ENCODE results near the gene TRPM2.
A peak's percentile ranks its signal among the peaks of the same experiment; 100 is the strongest.

The TRPM2 gene

DNA sequence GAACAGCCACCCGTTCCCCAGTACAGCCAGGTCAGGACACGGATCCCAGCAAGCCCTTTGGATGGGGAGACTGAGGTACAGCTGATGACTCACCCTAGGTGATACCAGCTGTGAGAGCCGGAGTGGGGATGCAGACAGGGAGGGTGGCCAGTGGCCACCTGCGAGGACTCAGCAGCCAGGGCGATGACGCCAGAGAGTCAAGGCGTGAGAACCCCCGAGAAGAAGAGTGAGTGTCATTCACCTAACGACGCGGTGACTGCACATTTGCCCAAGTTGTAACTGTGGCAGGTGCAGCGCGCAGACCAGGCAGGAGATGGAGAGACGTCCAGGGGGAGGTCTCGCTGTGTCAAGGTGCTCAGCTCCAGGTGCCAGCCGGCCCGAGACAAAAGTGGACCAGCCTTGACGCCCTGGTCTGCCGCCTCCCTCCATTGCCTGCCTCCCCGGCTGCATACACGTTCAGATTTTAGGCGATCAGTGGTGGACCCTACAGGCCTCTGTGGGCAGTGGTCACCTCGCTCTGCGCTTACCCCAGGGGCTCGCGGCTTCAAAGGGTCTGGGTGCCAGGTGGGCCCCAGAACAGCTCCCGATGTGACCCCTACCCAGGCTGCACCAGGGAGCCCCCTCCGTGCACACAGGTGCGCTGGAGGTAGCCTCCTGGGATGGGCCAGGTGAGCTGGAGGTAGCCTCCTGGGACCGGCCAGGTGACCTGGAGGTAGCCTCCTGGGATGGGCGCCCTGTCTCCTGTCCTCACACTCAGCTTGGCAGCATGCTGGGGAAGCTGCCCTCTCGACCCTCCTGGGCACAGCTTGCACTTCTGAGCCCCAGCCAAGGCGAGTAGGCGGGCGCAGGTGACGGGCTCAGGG is 113.8 kb downstream of the TRPM2 start:
- DNase-seq: no peak

DNA sequence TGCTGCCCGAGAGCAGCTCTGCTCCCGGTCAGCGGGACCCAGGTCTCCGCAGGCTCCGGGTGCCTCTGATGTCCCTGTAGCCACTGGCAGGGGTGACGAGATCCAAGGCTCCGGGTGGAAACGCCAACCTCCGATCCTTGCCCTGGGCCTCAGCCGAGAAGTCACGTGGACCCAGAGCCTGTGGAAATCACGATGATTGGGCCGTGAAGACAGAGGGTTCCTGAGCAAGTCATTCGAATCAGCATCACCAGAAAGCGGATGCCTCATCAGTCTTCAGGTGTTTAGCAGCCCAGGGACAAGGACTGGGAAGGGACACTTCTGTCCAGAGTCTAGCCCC is 114.4 kb downstream of the TRPM2 start:
- DNase-seq: no peak

DNA sequence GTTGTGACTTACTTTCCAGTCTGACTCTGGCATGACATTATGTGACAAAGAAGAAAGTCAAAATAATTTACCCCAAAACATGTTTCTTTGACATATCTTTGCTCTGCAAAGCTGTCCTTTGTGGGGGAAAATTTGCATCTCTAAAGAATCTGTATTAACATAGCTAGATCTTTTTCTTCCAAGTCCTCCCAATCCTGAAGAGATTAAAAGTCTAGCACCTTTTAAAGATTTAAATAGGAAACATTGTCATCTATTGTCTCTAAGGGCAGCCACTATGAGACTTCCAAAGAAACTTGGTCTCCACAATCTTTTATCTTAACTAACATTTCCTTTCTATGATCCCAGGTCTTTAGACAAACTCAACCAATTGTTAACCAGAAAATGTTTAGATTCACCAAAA is 117.9 kb downstream of the TRPM2 start:
- DNase-seq: no peak

DNA sequence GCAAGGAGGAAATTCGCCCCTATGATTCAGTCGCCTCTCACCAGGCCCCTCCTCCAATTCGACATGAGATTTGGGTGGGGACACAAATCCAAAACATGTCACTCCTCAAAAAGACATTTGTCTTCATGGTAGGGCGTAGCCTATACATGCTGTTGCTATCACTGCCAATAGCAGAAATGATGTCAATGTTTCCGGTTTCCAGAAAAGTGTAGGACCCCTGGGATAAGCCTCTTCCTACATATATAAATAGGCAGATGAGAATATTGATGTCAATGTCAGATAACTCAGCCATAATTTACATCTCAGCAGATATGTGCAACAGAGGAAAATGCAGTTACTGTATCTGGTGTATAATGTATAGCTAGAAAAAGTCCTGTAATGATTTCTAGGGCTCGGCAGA is 118.6 kb downstream of the TRPM2 start:
- DNase-seq: no peak

DNA sequence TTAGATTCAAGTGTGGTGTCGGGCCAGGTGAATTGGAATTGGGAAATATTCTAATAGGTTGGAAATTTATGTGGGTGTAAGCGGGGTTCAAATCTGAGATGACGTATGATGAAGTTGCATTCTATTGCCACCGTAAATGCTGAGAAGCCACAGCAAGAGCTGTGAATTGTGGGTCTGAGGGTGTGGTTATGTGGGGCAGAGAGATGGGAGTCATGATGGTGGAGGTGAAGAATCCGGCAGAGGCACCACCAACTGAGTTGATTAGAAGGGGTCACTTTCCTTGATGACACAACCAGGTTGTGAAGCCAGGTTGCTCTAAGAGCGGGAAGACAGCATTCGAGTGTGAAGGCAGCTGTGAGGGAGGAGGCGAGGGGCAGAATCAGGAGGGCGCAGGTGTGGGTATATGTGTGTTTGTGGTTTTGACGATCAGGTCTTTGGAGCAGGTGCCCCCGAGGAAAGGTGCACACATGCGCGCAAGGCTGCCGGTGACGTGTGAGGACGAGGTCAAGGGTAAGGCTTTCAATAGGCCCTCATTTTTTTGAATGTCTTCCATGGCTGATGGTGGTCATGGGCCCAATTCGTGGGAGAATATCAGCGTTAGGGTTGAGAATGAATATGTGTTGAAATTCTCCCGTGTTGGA is 120.6 kb downstream of the TRPM2 start:
- no peak for DNase-seq

DNA sequence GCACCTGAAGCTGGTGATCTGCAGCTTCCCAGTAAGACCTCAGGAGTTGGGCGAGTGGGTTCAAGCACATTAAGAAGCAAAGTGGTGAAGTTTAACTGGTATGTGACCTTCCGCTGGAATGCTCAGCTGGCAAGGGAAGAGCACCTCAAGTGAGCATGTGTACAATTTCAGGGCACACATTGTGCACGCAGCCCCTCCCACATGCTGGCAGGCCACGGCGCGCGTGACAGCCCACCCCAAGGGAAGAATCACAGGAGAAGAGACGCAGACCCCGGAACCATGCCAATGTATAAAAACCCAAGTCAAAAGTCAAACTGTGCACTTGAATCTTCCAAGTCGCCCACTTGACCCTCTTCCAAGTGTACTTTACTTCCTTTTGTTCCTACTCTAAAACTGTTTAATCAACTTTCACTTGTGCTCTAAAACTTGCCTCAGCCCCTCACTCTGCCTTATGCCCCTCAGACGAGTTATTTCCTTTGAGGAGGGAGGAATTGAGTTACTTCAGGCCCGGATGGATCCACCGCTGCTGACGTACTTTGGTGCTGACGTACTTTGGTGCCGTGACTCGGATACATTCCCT is 121.9 kb downstream of the TRPM2 start:
- DNase-seq: no peak

DNA sequence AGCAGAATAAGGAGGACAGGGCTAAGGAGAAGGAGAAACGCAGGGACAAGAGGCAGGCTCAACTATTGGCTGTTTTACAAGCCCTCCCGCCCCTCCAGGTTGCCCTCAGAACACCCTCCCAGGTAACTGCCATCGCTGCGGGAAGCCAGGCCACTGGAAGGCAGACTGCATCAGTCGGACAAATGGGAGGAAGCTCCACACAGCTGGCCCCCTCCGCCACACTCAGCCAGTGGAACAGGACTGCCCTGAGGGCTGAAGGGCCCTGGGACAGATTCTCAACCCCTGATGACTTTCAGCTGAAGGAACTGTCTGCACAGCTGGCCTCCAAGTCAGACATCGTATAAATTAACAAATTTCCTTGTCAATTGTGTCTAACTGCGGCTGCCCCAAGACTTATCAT is 123.7 kb downstream of the TRPM2 start:
- DNase-seq: no peak

DNA sequence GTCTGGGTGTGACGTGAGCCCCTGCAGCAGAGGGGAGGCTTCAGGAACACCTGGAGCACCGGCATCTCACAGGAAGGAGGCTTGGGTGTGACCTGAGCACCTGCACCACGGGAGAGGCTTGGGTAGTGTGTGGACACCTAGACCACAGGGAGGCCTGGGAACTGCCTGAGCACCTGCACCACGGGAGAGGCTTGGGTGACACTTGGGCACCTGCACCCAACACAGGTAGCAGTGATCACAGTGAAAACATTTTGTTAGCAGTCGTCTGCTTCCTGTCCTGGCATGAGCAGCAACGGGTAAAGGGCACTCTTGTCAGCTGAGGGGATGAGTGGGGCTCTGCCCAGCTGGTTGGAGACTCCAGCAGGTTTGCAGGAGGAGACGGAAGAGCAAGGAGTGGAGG is 124.3 kb downstream of the TRPM2 start:
- no peak for DNase-seq

DNA sequence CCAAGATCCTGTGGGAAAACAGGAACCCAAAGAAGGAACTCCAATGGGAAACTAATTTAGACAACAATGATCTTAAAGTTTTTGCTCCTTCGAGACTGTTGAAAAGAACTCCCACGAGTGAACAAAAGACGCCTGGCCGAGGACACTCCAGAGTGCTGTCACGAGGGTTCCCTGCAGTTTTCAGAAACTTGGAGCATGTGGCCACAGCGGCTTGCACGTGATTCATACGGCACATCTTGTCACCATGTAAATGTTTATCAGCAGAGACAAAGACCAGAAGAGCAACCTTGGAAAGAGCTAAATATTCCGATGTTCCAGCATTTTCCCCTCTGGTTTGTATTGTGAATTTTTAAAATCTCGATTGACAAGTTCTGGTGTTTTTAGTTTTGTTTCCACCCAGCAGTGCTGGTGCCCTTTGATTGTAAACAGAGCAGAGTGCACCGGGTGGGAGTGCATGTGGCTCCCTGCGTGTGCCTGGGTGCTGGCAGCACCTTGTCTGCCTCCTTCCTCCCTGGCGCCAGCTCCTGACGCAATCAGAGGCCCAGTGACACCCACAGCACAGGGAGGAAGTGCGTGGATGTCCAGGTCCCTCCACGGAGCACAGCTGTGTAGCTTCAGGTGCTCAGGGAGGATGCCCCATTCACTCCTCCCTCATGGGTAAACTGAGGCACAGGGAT is 124.8 kb downstream of the TRPM2 start:
- no peak for DNase-seq

DNA sequence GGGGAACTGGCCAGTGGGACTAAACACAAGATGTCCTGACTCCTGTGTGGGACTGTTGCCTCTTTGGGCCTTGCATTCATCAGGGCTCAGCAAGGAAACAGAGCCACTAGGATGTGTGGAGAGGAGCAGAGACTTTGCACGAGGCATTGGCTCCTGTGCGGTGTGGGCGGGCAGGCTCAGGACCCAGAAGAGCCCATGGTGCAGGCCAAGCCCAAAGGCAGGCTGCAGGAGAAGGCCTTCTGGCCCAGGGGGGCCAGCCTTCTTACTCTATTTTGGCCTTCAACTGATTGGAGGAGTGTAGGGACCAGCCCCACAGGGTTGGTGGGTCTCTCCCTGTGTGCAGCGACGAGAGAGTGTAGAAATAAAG is 125.4 kb downstream of the TRPM2 start:
- no peak for DNase-seq

DNA sequence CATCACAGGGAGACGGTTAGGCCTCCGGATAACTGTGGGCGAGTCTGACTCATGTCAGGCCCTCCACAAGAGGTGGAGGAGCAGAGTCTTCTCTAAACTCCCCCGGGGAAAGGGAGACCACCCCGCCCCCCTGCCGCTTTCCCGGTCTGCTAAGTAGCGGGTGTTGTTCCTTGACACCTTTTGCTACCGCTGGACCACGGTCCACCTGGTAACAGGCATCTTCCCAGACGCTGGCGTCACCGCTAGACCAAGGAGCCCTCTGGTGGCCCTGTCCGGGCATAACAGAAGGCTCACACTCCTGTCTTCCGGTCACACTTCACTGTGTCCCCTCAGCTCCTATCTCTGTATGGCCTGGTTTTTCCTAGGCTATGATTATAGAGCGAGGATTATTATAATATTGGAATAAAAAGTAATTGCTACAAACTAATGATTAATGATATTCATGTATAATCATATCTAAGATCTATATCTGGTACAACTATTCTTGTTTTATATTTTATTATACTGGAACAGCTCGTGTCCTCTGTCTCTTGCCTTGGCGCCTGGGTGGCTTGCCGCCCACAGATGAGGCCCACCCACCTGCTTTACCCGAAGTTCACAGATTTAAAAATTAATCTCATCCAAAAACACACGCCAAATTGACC is 126.3 kb downstream of the TRPM2 start:
- peak; percentile 48 for DNase-seq

DNA sequence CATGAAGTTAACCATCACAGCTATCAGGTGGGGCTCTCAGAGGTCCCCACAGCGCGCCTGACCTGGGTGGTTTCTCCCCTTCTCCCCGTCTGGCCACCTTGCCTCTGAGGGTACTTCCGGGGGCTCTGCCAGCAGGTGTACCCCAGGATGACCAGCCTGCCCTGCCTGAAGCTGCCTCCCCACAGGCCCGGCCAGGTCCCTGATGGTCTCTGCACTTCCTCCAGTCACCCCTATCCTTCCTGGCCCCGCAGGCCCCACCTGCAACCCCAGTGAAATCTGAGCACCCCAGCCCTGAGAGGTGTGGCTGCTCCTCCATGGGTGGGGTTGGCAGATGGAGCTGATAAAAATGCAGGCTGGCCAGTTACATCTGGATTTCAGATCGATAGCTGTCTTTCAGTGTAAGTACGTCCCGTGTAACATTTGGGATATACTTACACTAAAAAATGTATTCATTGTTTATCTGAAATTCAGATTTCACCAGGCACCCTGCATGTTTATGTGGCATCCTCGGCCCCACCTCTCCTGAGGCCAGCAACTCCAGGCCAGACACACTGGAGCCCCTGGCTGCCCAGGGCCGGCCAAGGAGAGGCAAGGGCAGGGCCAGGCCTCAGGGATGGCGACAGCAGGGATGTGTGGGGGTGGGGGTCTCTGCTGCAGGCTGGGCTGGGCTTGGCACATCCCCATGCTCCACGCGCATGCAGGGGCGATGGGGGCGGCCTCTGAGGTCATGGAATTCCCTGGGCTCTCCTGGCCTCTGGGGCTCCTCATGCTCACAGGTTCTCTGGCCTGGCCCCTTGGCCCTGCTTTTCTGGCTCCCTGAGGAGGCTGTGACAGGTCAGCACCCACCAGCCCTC is 127.0 kb downstream of the TRPM2 start:
- DNase-seq: no peak

DNA sequence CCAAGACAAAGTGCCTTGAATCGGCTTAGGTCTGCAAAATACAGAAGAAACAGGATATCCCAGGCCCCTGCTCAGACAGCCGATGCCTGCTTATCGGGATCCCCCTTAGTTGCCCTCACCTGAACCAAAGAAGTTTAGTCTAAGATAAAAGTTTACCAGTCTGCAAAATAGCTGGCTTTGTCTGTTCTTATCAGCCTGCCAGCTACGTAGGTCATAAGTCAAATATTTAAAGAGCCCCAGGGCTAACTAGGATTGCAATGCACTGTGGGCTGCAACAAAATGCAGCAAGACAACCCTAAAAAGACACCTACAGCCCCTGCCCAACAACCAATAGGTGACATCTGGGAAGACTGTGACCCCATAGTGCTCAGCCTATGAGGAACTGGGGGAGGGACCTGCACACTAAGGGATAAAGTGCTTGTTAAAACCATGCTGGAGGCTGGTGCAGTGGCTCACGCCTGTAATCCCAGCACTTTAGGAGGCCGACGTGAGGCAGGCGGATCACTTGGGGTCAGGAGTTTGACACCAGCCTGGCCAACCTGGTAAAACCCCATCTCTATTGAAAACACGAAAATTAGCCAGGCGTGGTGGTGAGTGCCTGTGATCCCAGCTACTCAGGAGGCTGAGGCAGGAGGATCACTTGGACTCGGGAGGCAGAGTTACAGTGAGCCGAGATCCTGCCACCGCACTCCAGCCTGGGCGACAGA is 129.3 kb downstream of the TRPM2 start:
- peak; percentile 77 for DNase-seq

DNA sequence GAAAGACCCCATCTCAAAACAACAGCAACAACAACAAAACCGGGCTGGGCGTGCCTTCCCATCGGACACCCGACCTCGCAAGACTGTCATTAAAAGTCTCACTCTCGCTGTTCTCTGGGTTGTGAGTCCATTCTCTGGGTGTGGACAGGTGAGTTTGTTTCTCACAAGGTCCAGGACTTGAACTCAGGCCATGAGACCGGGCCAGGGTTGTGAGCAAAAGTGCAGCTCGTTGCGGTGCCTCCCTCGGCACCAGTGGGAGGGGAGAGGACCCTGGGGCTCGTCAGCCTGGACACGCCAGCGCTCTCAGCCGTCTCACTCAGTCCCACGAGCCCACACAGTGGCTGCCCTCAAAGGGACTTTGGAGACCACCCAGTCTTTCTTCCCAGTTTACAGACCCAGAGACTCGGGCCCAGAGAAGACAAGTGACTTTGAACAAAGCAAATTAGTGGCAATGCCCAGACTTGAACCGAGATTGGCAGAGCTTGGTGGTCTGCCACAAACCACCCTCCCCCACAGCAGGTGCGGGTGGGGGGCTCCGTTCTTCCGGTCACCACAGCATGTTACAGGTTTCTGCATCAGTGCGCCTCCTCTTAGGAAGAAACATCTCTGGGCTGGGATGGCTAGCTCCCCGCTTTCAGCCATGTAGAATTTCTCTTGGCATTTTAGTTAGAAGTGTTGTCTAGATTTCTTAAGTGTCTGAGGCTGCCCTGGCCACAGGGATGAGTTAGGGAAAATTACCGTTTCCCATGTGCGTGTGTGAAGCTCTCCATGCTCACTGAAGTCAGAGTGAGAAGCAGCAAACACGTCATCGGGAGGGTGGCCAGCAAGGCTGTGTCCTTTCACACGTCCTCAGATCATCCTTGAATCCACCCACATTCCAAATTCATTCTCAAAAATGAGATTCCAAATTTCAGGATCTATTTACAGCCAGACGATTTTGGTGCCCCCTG is 130.1 kb downstream of the TRPM2 start:
- DNase-seq: no peak

DNA sequence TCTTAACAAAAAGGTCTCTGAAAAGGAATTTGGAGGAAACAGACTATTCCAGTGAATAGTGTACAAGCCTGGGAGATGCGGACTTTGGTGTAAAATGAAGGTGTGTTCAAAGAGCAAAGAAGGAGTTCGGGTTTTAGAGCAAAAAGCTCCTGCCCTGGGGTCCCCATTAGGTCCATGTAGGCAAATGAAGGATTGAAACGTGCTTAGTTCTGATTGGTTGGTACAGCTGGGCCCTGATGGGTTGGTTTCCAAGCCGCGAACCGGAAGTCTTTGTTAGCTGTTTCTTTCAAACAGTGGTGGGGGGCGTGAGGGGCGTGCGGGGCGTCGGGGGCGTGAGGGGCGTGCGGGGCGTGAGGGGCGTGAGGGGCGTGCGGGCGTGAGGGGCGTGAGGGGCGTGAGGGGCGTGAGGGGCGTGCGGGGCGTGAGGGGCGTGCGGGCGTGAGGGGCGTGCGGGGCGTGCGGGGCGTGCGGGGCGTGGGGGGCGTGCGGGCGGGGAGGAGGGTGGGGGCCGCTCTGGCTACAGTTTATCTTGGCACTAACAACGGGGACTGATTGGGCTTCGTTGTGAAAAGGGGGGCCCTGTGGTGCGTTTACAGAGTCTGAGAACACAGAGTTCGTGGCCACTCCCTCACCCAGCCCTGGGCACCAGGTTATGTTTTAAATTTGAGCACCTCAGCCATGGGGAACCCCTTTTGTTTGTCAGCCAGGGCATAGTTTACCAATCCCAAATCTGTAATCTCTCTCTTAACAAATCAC is 131.3 kb downstream of the TRPM2 start:
- DNase-seq: no peak

DNA sequence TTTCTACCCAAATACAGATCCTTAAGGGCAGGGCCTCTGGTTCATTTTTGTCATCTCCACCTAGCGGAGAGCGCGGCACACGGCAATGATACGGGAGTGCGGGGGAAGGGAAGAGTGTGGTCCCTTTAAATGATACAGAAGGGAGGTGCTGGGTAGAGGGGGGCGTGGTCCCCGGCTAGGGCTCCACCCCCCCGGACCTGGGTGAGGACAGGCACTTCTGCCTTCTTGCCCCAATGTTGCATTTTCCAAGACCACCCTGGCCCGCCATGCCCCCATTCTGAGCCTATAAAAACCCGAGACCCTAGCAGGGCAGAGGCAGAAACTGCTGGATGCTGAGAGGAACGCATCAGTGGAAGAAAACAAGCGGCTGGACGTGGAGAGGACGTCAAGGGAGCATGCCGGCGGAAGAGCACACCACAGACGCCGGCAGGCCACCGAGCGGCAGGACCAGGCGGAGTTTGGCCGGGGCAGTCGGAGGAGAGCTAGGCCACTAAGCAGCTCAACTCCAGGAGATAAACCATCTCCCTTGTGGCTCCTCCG is 131.9 kb downstream of the TRPM2 start:
- DNase-seq: peak; percentile 67

DNA sequence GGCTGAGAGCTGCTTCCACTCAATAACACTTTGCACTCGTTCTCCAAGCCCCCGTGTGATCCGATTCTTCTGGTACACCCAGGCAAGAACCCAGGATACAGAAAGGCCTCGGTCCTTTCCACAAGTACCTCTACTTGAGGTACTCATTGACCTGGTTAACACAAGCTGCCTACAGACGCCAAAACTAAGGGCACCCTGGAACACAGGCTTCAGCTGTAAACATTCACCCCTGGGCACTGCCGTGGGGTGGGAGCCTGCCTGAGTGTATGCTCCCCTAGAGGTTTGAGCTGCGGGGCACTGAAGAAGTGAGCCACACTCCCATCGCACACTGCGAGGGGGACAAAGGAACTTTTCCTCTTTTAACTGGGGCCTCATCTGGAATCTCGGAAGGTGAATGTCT is 132.4 kb downstream of the TRPM2 start:
- no peak for DNase-seq

DNA sequence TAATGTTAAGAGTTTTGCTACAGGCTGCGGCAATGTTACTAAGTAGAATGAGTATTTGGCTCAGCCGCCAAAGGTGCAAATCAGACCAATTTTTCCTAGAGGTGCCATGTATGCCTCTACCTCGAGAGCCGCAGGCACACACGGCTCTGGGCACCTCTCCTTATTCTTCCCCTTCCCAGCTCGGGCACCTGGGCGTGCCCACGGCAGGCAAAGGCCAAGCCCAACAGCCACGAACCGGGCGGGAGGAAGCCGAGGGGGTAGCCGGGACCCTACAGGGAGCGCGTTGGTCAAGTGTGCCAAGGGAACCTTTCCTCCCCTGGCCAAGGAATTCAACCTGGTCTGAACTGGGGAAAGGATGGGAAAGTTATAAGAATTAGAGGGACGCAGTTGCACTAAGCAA is 132.9 kb downstream of the TRPM2 start:
- no peak for DNase-seq

DNA sequence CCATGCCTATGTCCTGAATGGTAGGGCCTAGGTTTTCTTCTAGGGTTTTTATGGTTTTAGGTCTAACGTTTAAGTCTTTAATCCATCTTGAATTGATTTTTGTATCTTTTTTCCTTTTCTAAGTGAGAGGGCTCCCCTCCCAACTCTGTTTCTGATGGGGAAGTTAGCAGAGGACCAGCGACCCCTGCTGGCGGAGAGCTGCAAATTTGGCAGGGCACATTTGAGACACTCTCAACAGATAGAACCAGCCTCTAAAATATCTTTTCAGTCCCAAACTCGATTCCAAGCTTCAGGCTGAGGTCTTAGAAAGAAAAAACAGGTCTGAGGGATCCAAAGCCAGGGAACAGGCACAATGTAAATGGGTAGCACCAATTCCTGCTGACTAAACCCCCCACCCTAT is 134.4 kb downstream of the TRPM2 start:
- DNase-seq: peak; percentile 37

All from NCI-H82 (cell line).